Inflammatory macrophage treated with lipopolysaccharide for 1 hour (primary cell): ENCODE data around the gene PHOSPHO1.

Source experiments
- DNase-seq, 2 donors: peaks; one replicate each; pipeline ENCODE4 v3.0.0-alpha.2; 2020 to 2022

PHOSPHO1 gene

GRCh38 chr17:49241692-49242397, 11.3 kb upstream of the PHOSPHO1 start:
- no peak for DNase-seq

- no peak for DNase-seq
Observed at GRCh38 chr17:49241040-49241439, 10.5 kb upstream of the PHOSPHO1 start.

- no peak for DNase-seq
Observed at GRCh38 chr17:49240619-49241018, 10.0 kb upstream of the PHOSPHO1 start.

- no peak for DNase-seq
Observed at GRCh38 chr17:49239963-49240362, 9.4 kb upstream of the PHOSPHO1 start.

- DNase-seq: no peak
Observed at GRCh38 chr17:49235896-49236295, 5.3 kb upstream of the PHOSPHO1 start.

- no peak for DNase-seq
Observed at GRCh38 chr17:49234509-49235080, 4.0 kb upstream of the PHOSPHO1 start.

- DNase-seq: no peak
Observed at GRCh38 chr17:49231563-49231894, 942 bp upstream of the PHOSPHO1 start.

GRCh38 chr17:49229805-49230600, 584 bp downstream of the PHOSPHO1 start:
- no peak for DNase-seq

GRCh38 chr17:49229076-49229804, 1.3 kb downstream of the PHOSPHO1 start:
- DNase-seq: no peak

GRCh38 chr17:49227436-49228261, 2.9 kb downstream of the PHOSPHO1 start:
- peak; percentile 39 to 87 for DNase-seq

- no peak for DNase-seq
Observed at GRCh38 chr17:49226771-49227435, 3.7 kb downstream of the PHOSPHO1 start.

GRCh38 chr17:49225554-49226236, 4.9 kb downstream of the PHOSPHO1 start:
- no peak for DNase-seq

GRCh38 chr17:49224997-49225337, 5.6 kb downstream of the PHOSPHO1 start:
- no peak for DNase-seq

GRCh38 chr17:49224198-49224996, 6.2 kb downstream of the PHOSPHO1 start:
- no peak for DNase-seq

GRCh38 chr17:49223517-49224197, 6.9 kb downstream of the PHOSPHO1 start:
- DNase-seq: peak; percentile 25 to 76

GRCh38 chr17:49223168-49223516, 7.4 kb downstream of the PHOSPHO1 start:
- no peak for DNase-seq

- DNase-seq: no peak
Observed at GRCh38 chr17:49219987-49220386, 10.6 kb downstream of the PHOSPHO1 start.

GRCh38 chr17:49218941-49219913, 11.4 kb downstream of the PHOSPHO1 start:
- DNase-seq: peak; percentile 70 to 87
